ENCODE results near the gene CHST8.

The CHST8 gene

DNA sequence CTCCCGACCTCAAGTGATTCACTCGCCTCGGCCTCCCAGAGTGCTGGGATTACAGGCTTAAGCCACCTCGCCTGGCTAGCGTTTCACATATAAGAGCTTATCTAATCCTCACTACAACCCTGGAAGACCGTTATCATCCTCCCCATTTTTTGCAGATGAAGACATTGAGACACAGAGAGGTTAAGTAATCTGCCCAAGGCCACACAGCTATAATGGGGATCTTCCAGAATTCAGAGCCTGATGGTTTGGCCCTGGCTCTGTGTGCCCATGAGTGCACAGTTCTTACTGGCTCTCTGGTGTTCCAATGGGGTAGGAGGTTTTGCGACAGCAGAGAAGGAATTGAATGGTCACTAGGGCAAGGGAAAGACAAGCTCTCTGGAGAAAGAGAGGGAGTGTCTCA, 158.1 kb downstream of the CHST8 start:
- no peak overlapping the region for H3K4me3 ChIP-seq (ENCODE audit: low read length)

DNA sequence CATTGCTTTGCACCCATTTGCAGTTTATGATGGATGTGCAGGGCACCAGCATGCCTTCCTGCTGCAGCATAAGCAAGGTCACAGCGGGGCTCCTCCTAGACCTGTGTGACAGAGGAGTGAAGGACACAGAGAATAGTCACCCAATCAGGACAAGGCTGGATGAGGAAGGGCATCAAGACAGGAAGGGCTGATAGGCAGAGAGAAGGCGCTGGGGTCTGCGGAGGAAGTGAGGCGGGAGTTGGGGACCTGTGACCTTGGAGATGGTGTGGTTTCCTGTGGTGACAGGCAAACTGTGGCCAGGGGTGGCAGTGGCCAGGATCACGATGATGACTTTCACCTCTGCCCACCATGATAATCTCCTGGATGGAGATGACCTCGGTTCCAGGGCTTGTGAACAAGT, 158.5 kb downstream of the CHST8 start:
- no peak for DNase-seq (ENCODE audit: low read depth)
- no peak overlapping the region for H3K4me3 ChIP-seq (ENCODE audit: low read length)
- TF ChIP-seq, protein P1, sequence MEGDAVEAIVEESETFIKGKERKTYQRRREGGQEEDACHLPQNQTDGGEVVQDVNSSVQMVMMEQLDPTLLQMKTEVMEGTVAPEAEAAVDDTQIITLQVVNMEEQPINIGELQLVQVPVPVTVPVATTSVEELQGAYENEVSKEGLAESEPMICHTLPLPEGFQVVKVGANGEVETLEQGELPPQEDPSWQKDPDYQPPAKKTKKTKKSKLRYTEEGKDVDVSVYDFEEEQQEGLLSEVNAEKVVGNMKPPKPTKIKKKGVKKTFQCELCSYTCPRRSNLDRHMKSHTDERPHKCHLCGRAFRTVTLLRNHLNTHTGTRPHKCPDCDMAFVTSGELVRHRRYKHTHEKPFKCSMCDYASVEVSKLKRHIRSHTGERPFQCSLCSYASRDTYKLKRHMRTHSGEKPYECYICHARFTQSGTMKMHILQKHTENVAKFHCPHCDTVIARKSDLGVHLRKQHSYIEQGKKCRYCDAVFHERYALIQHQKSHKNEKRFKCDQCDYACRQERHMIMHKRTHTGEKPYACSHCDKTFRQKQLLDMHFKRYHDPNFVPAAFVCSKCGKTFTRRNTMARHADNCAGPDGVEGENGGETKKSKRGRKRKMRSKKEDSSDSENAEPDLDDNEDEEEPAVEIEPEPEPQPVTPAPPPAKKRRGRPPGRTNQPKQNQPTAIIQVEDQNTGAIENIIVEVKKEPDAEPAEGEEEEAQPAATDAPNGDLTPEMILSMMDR (conservative IDR thresholded peaks at IDR 0.05; ENCODE audit: low read length) = no peak

More for the DNA sequence above, 158.1 kb downstream of the CHST8 start:
- DNase-seq (ENCODE audit: low read depth) = no peak
- TF ChIP-seq, protein P1 (conservative IDR thresholded peaks at IDR 0.05; ENCODE audit: low read length) = no peak

GRCh38 chr19:33780746-33781145, 159.0 kb downstream of the CHST8 start:
- H3K4me3 ChIP-seq (ENCODE audit: low read length) = no peak overlapping the region
- TF ChIP-seq, protein P1 (conservative IDR thresholded peaks at IDR 0.05; ENCODE audit: low read length) = no peak
- DNase-seq (ENCODE audit: low read depth) = no peak

GRCh38 chr19:33781415-33781935, 159.7 kb downstream of the CHST8 start:
- no peak overlapping the region for H3K4me3 ChIP-seq (ENCODE audit: low read length)
- TF ChIP-seq, protein P1 (conservative IDR thresholded peaks at IDR 0.05; ENCODE audit: low read length) = no peak
- no peak for DNase-seq (ENCODE audit: low read depth)

DNA sequence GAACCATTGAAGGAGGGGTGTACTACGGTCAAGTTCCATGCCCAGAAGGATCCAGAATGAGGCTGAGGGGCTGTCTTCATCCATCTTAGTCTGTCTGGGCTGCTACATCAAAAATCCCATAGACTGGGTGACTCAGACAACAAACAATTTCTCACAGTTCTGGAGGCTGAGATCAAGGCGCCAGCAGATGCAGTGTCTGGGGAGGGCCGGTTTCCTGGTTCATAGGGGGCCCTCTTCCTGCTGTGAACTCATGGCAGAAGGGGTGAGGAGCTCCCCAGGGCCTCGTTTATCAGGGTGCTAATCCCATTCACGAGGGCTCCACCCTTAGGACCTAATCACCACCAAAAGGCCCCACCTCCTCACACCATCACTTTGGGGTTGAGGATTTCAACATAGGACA, 160.2 kb downstream of the CHST8 start:
- no peak overlapping the region for H3K4me3 ChIP-seq (ENCODE audit: low read length)
- TF ChIP-seq, protein P1 (conservative IDR thresholded peaks at IDR 0.05; ENCODE audit: low read length) = no peak
- no peak for DNase-seq (ENCODE audit: low read depth)

DNA sequence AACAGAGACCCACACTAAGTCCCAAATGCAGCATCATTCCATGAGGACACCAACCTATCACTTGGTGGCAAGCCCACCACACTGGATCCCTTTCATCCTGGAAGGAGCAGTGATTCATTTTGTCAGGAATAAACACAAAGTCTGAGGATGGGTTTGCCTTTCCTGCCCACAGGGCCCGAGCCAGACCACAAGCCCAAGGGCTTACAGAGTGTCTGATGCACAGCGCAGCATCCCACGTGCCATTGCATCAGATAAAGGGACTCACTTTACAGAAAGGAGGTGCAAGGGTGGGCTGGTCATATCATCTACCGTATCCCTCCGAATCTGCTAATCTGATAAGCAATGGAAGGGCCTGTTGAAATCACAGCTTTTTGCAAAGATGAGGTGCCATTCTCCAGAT, 162.7 kb downstream of the CHST8 start:
- TF ChIP-seq, protein P1 (conservative IDR thresholded peaks at IDR 0.05; ENCODE audit: low read length) = no peak
- DNase-seq (ENCODE audit: low read depth) = no peak
- H3K4me3 ChIP-seq (ENCODE audit: low read length) = no peak overlapping the region

- H3K4me3 ChIP-seq (ENCODE audit: low read length) = no peak overlapping the region
- TF ChIP-seq, protein P1 (conservative IDR thresholded peaks at IDR 0.05; ENCODE audit: low read length) = no peak
- DNase-seq (ENCODE audit: low read depth) = peak; percentile 41
These were observed 164.0 kb downstream of the CHST8 start for GRCh38 chr19:33785795-33786194.
